Astrocyte of the cerebellum (primary cell): ENCODE measurements around the gene NAA35.
"Not testable (repeated sequence)": the region's sequence is repeated elsewhere in the genome, so short reads cannot be mapped to it uniquely, and the experiment has no call there.

Source experiments
- DNase-seq: peaks from one replicate; pipeline ENCODE4 v3.0.0-alpha.2; 2011; ENCODE audit warnings: low read depth
- H3K4me3 ChIP-seq: 2 replicates; pipeline ENCODE4 v1.5.1; 2011; ENCODE audit warnings: mild to moderate bottlenecking, low read depth, low read length, moderate library complexity
- in situ Hi-C: cut with HindIII; loops from 2 replicates; pipeline ENCODE4 v1.10.0; 2017; ENCODE audit warnings: low sequenced_read_pairs
- TF ChIP-seq, protein P1 (sequence below): IDR thresholded peaks from 2 replicates; pipeline ENCODE4 v1.5.1; 2012; ENCODE audit warnings: low read length, low read depth, moderate library complexity, mild to moderate bottlenecking; ENCODE audit errors: missing control alignments

Gene NAA35

DNA sequence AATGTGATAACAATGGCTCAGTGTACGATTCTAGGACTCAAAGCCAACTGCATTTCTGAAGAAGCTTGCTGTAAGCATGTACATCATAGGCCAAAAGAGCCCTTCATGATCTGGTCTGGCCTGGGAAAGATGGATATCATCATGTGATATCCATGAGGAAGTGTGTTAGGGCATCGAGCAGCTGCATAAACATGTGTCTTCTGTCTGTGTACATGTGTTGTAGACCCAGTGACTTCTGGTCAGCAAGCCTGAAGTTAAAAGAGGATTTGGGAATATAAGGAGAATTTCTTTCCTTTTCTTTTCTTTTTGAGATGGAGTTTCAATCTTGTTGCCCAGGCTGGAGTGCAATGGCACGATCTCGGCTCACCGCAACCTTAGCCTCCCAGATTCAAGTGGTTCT, 15.5 kb upstream of the NAA35 start:
- TF ChIP-seq, protein P1, sequence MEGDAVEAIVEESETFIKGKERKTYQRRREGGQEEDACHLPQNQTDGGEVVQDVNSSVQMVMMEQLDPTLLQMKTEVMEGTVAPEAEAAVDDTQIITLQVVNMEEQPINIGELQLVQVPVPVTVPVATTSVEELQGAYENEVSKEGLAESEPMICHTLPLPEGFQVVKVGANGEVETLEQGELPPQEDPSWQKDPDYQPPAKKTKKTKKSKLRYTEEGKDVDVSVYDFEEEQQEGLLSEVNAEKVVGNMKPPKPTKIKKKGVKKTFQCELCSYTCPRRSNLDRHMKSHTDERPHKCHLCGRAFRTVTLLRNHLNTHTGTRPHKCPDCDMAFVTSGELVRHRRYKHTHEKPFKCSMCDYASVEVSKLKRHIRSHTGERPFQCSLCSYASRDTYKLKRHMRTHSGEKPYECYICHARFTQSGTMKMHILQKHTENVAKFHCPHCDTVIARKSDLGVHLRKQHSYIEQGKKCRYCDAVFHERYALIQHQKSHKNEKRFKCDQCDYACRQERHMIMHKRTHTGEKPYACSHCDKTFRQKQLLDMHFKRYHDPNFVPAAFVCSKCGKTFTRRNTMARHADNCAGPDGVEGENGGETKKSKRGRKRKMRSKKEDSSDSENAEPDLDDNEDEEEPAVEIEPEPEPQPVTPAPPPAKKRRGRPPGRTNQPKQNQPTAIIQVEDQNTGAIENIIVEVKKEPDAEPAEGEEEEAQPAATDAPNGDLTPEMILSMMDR = no peak
- no peak overlapping the region for H3K4me3 ChIP-seq
- no peak for DNase-seq
- in situ Hi-C loops = no loop called here

DNA sequence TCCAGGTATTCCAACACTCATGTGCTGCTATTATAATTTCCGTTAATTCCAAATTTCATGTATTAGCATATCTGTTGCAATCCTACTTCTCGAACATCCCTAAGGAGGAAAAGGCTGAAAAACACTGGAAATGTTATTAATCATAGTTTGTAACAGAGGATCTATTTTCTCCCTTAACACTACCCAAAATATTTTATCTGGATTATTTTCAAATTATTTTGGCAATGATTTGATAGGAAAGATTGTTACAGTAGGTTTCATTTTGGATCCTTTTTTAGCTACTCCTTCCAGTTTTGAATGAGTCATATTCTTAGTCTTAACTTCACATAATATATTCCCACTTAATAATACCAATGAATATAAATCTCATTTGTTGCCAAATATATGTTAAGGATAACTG, 13.9 kb upstream of the NAA35 start:
- in situ Hi-C loops = no loop called here
- TF ChIP-seq, protein P1 = no peak
- DNase-seq = no peak
- no peak overlapping the region for H3K4me3 ChIP-seq

DNA sequence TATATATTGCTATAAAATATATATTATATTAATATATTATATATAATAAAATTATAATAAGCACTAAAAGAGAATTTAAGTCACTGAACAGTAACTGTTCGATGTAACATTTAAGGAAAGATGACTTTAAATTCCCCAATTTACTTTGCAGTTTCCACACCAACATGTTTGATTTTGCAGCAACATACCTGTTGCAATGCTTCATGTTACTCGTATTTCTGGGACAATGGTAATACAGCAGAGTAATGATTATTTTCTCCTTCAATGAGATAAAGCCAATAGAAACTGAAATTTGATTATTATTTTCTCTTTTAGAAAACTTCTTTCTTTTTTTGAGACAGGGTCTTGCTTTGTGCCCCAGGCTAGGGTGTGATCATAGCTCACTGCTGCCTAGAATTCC, 9.5 kb upstream of the NAA35 start:
- H3K4me3 ChIP-seq = no peak overlapping the region
- DNase-seq = no peak
- TF ChIP-seq, protein P1 = no peak
- in situ Hi-C loops = no loop called here

DNA sequence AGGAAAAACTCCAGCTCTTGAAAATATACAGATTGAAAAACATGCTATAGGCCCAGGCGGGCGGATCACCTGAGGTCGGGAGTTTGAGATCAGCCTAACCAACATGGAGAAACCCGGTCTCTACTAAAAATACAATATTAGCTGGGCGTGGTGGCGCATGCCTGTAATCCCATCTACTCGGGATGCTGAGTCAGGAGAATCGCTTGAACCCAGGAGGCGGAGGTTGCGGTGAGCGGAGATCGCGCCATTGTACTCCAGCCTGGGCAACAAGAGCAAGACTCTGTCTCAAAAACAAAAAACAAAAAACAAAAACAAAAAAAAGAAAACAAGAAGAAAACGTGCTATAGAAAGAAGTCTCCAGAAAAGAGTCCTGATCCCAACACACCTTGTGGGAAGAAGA, 5.0 kb upstream of the NAA35 start:
- in situ Hi-C loops, DNase-seq, H3K4me3 ChIP-seq: not testable (repeated sequence)

DNA sequence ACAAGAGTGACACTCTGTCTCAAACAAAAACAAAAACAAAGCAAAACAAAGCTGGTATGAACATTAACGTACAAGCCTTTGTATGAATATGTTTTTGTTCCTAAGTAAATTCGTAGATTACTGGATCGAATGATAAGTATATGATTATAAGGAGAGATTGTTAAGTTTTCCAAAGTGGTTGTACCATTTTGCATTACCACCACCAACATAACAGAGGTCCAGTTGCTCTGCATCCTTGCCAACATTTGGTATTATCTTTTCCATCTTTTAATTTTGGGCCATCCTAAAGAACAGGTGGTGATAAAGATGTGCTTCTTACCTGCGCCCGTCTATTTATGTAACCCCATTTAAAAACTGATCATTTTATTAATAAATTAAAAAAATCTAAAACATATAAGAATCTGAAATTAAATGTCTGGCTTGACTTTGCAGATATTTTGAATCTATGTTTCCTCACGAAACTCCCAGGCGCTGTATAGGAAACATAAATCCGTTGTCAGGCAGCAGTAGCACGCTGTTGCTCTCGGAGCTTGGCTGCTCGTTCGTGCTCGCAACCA, 593 bp upstream of the NAA35 start:
- H3K4me3 ChIP-seq = peak overlapping the region; percentile 79
- no peak for DNase-seq
- in situ Hi-C loops = no loop called here
- TF ChIP-seq, protein P1 = no peak

DNA sequence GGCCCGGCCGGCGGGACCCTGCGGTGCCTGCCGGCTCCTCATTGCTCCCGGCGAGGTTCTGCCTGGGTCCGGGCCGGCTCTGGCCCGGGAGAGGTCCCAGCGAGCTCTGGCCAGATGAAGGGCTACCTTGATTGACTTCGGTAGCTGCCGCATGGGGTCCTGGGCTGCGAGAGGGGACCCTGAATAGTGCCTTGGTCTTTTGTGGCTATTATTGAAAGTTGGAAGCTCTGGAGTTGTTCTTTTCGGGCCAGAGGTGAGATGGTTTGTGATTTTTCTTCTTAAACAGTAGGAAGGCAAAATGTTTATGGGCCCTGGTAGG, 635 bp downstream of the NAA35 start:
- TF ChIP-seq, protein P1 = no peak
- DNase-seq = no peak
- in situ Hi-C loops = no loop called here
- peak overlapping the region; percentile 79 for H3K4me3 ChIP-seq

DNA sequence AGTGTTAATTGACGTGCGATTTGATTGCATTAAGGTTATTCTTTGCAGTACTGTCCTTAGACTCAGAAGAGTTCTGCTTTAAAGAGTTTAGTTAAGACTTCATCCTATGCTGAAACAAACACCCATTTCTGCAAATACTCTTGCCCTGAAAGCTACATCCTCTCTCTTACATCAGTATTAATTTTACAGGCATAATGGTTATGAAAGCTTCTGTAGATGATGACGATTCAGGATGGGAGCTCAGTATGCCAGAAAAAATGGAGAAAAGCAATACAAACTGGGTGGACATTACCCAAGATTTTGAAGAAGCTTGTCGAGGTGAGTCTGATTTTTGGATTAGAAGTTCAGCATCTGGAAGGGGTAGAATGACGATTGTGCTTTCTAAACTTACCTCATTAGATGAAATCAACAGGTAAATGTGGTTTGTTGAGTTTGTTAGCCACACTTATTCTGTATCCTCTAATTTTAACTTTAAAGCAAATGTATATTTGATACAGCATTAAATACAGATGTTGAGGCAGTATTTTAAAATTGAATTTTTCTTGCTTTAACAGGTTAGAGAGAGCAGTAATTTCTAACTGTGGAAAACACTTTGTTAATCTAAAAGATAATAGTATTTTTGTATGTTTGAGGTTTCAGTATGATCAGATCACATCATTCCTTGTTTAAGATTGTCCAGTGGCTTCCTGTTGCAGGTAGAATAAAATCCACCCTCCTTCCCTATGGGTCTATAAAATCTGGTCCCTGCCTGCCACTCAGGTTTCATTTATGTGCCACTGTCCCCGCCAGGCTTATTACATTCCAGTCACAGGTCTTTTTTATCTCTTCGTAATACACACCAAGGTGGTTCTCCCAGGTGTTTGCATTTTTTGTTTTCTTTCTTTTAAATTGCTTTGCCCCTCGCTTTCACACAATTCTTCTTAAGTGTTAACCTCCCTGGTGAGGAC, 1.3 kb downstream of the NAA35 start:
- in situ Hi-C loops = no loop called here
- TF ChIP-seq, protein P1 = no peak
- peak overlapping the region; percentile 79 for H3K4me3 ChIP-seq
- no peak for DNase-seq
